ENCODE results near the gene TTC34. TPM values are rescaled to one million over a fixed set of nuclear protein-coding genes. Genes with fewer than 3 reads are reported as not detected.

The TTC34 gene
- total RNA-seq, 1 donor from 2014 or later: under 0.01 TPM

- FAIRE-seq: no peak
- no peak for DNase-seq (ENCODE audit: low spot score in 2 of 2)
Measured at GRCh38 chr1:2611621-2612437, 189.7 kb downstream of the TTC34 start.

- no peak for FAIRE-seq
- no peak for DNase-seq (ENCODE audit: low spot score in 2 of 2)
Measured at GRCh38 chr1:2611031-2611501, 190.4 kb downstream of the TTC34 start.

GRCh38 chr1:2610036-2610959 lies 191.2 kb downstream of the TTC34 start:
- no peak for DNase-seq (ENCODE audit: low spot score in 2 of 2)
- no peak for FAIRE-seq

- DNase-seq (ENCODE audit: low spot score in 2 of 2) (no peak), FAIRE-seq (no peak)
Measured at GRCh38 chr1:2609319-2610035, 192.0 kb downstream of the TTC34 start.

- FAIRE-seq (no peak), DNase-seq (ENCODE audit: low spot score in 2 of 2) (no peak)
Measured at GRCh38 chr1:2607641-2608091, 193.8 kb downstream of the TTC34 start.

GRCh38 chr1:2606881-2607621 lies 194.4 kb downstream of the TTC34 start:
- DNase-seq (ENCODE audit: low spot score in 2 of 2): no peak
- no peak for FAIRE-seq

GRCh38 chr1:2606396-2606880 lies 195.1 kb downstream of the TTC34 start:
- FAIRE-seq: no peak
- no peak for DNase-seq (ENCODE audit: low spot score in 2 of 2)

- FAIRE-seq: no peak
- no peak for DNase-seq (ENCODE audit: low spot score in 2 of 2)
Measured at GRCh38 chr1:2605509-2606395, 195.7 kb downstream of the TTC34 start.

GRCh38 chr1:2604844-2605508 lies 196.5 kb downstream of the TTC34 start:
- FAIRE-seq (no peak), DNase-seq (ENCODE audit: low spot score in 2 of 2) (no peak)

GRCh38 chr1:2604156-2604843 lies 197.2 kb downstream of the TTC34 start:
- DNase-seq (ENCODE audit: low spot score in 2 of 2) (no peak), FAIRE-seq (no peak)

GRCh38 chr1:2603521-2604155 lies 197.9 kb downstream of the TTC34 start:
- DNase-seq (ENCODE audit: low spot score in 2 of 2) (no peak), FAIRE-seq (no peak)

GRCh38 chr1:2602866-2603520 lies 198.5 kb downstream of the TTC34 start:
- no peak for FAIRE-seq
- no peak for DNase-seq (ENCODE audit: low spot score in 2 of 2)

GRCh38 chr1:2602311-2602835 lies 199.1 kb downstream of the TTC34 start:
- FAIRE-seq (no peak), DNase-seq (ENCODE audit: low spot score in 2 of 2) (no peak)

GRCh38 chr1:2601721-2602303 lies 199.7 kb downstream of the TTC34 start:
- FAIRE-seq (no peak), DNase-seq (ENCODE audit: low spot score in 2 of 2) (no peak)

GRCh38 chr1:2598329-2598931 lies 203.1 kb downstream of the TTC34 start:
- FAIRE-seq (no peak), DNase-seq (ENCODE audit: low spot score in 2 of 2) (no peak)
